Heart left ventricle (tissue), 13 donors: Measurements from ENCODE around the gene MAN1B1.

Source experiments
- CTCF ChIP-seq, 12 donors: fragments of 200-600 bp; sonication (generic) in 4 of 12; IDR thresholded peaks; one replicate each; pipeline versions ENCODE4 v1.5.0 to v1.8.0; 2018 to 2022; ENCODE audit warnings: antibody characterized with exemption in 12 of 12, mild to moderate bottlenecking in 5 of 12
- POLR2A ChIP-seq, 2 donors: fragments of 450-650 bp; IDR thresholded peaks; one replicate each; pipeline ENCODE4 v1.6.1; 2017; ENCODE audit warnings: antibody characterized with exemption in 2 of 2, mild to moderate bottlenecking in 2 of 2, moderate library complexity in 2 of 2
- donor health status: ischemic (EF 13 %, LVEDD 7.1; RV severe dilation, severe dysfunction).
- donor health status: DM: no; HTN: yes; CAD: no.
- donor health status: DM: no; HTN: no; CAD: no.
- donor health status: ischemic (EF 25% LVEDD 6.9; RV normal size, moderate dysfunction).
- donor health status: ischemic (EF 25% LVEDD 5.7; RV mildly dilated, moderate dysfunction).
- donor health status: ischemic (EF 35%, LVEDD 5.7; RV mildly dilated, moderate dysfunction).
- donor health status: nonischemic (EF 11% LVEDD 7.7; RV severe dilation, severe dysfunction).
- donor health status: DM: yes; HTN: yes; CAD: no.
- donor health status: PGD.
- donor health status: ischemic (EF 29% LVEDD 5.4; RV normal size, mild dysfunction).
- donor health status: nonischemic (EF 23%, LVEDD 6.1; RV moderate dilation, normal function).

DNA sequence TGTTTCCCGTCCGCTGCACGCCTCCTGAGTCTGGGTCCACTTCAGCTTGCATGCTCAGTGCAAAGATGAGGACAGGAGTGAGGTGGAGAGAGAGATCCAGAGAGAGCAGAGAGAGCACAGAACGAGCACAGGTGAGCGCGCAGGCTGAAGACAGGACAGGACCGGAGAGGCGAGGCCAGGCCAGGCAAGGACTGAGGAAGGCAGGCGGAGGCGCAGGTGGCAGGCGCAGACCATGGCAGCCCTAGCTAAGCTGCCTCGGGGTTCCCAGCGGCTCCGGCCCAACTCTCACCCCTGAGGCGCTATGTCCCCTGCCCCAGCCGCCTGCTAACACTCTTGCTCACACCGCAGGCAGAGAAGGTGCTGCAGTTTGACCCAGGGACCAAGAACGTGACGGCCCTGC is 61.9 kb downstream of the MAN1B1 start:
- TF ChIP-seq CTCF (IDR thresholded peaks at IDR 0.05): no peak
- no peak for TF ChIP-seq POLR2A (IDR thresholded peaks at IDR 0.05)
